ENCODE measurements around the gene SLC12A2. TPM values are rescaled to one million over a fixed set of nuclear protein-coding genes. Genes with fewer than 3 reads are reported as not detected.

SLC12A2 gene
- total RNA-seq, 2 experiments from 2014 or later, result 13.7 to 16.4 TPM

GRCh38 chr5:128084228-128085167 lies 932 bp downstream of the SLC12A2 start:
- peak; percentile 5 for ATAC-seq (ENCODE audit: poor library complexity)
- Histone ChIP-seq H3K36me3 (ENCODE audit: insufficient read depth, low read length) (no peaks in the 10 kb centered on the region), H3K9me3 (ENCODE audit: control insufficient read depth in 1 of 2, insufficient read depth in 1 of 2, low read length in 2 of 2) (no peaks in the 10 kb centered on the region), H3K27ac (ENCODE audit: low read depth in 1 of 2, low read length in 2 of 2) (no peak overlapping the region), H3K27me3 (ENCODE audit: control insufficient read depth in 1 of 2, insufficient read depth in 2 of 2, low read length in 2 of 2) (no peaks in the 10 kb centered on the region), H3K4me1 (ENCODE audit: insufficient read depth, low read length) (peaks cover 27% of the 10 kb centered on the region), H3K4me3 (ENCODE audit: low read length) (peak overlapping the region; percentile 81)
- Mint-ChIP-seq H3K36me3 (ENCODE audit: low read depth) (peaks cover 29% of the 10 kb centered on the region), H3K4me1 (ENCODE audit: low read depth) (peaks cover 68% of the 10 kb centered on the region), H3K27me3 (no peaks in the 10 kb centered on the region), H3K4me3 (peak overlapping the region; percentile 97), H3K27ac (peak overlapping the region; percentile 84), H3K9me3 (no peaks in the 10 kb centered on the region)
- TF ChIP-seq CTCF (IDR thresholded peaks at IDR 0.05), result no peak
- CTCF ChIA-PET, result interaction anchor here (0.9 to 1.4 kb wide), 4 partner anchors 8 to 1010 kb away, joined by 3 to 4 read pairs (median 4); partner anchors contain the start of gene ISOC1
- peak; percentile 9 to 65 (median 40) for DNase-seq
- POLR2A ChIA-PET, result interaction anchor here (0.6 to 1.3 kb wide), 9 partner anchors 11 to 1306 kb away, joined by 3 to 5 read pairs (median 3); partner anchors contain the start of gene ISOC1
- intact Hi-C loops (cut with DNase I, micrococcal nuclease), result loop anchor here (5.0 to 10.0 kb wide), 10 partner anchors 43 to 1660 kb away; partner anchors contain the start of genes ISOC1 (in 2 of the 2), PRRC1 (in 2 of the 2), GRAMD2B (in 1 of the 2) and LMNB1 (in 1 of the 2)

- ATAC-seq (ENCODE audit: poor library complexity) (no peak), DNase-seq (no peak)
- Mint-ChIP-seq H3K4me1 (ENCODE audit: low read depth) (peaks cover 64% of the 10 kb centered on the region), H3K36me3 (ENCODE audit: low read depth) (peaks cover 27% of the 10 kb centered on the region), H3K9me3 (no peaks in the 10 kb centered on the region), H3K27ac (peak overlapping the region; percentile 84), H3K4me3 (peak overlapping the region; percentile 97), H3K27me3 (no peaks in the 10 kb centered on the region)
- no peak for TF ChIP-seq CTCF (IDR thresholded peaks at IDR 0.05)
- POLR2A ChIA-PET, result no interaction called here
- Histone ChIP-seq H3K4me1 (ENCODE audit: insufficient read depth, low read length) (peaks cover 24% of the 10 kb centered on the region), H3K27me3 (ENCODE audit: control insufficient read depth in 1 of 2, insufficient read depth in 2 of 2, low read length in 2 of 2) (no peaks in the 10 kb centered on the region), H3K27ac (ENCODE audit: low read depth in 1 of 2, low read length in 2 of 2) (no peak overlapping the region), H3K36me3 (ENCODE audit: insufficient read depth, low read length) (no peaks in the 10 kb centered on the region), H3K4me3 (ENCODE audit: low read length) (peak overlapping the region; percentile 81), H3K9me3 (ENCODE audit: control insufficient read depth in 1 of 2, insufficient read depth in 1 of 2, low read length in 2 of 2) (no peaks in the 10 kb centered on the region)
- CTCF ChIA-PET, result no interaction called here
- intact Hi-C loops (cut with DNase I, micrococcal nuclease), result loop anchor here (5.0 to 10.0 kb wide), 5 partner anchors 128 to 1661 kb away; partner anchors contain the start of genes GRAMD2B (in 1 of the 2), ISOC1 (in 1 of the 2) and PRRC1 (in 1 of the 2)
These were observed 1.8 kb downstream of the SLC12A2 start for GRCh38 chr5:128085413-128085812.

GRCh38 chr5:128091579-128091978 lies 8.0 kb downstream of the SLC12A2 start:
- ATAC-seq (ENCODE audit: poor library complexity) (no peak), DNase-seq (no peak)
- H3K9me3 Mint-ChIP-seq, result peaks cover 4% of the 10 kb centered on the region
- intact Hi-C loops (cut with DNase I, micrococcal nuclease), result no loop called here
- no peak overlapping the region for H3K4me3 Mint-ChIP-seq
- ChIA-PET CTCF (interaction anchor here (1.3 kb wide), 1 partner anchor 10 kb away, joined by 3 read pairs; no protein-coding TSS in a partner anchor), POLR2A (interaction anchor here (1.4 kb wide), 1 partner anchor 9 kb away, joined by 4 read pairs; no protein-coding TSS in a partner anchor)
- H3K4me1 Mint-ChIP-seq (ENCODE audit: low read depth), result peaks cover 41% of the 10 kb centered on the region
- H3K27ac Mint-ChIP-seq, result no peak overlapping the region
- Histone ChIP-seq H3K4me3 (ENCODE audit: low read length) (no peak overlapping the region), H3K27ac (ENCODE audit: low read depth in 1 of 2, low read length in 2 of 2) (no peak overlapping the region), H3K27me3 (ENCODE audit: control insufficient read depth in 1 of 2, insufficient read depth in 2 of 2, low read length in 2 of 2) (no peaks in the 10 kb centered on the region), H3K9me3 (ENCODE audit: control insufficient read depth in 1 of 2, insufficient read depth in 1 of 2, low read length in 2 of 2) (no peaks in the 10 kb centered on the region), H3K4me1 (ENCODE audit: insufficient read depth, low read length) (no peaks in the 10 kb centered on the region), H3K36me3 (ENCODE audit: insufficient read depth, low read length) (no peaks in the 10 kb centered on the region)
- H3K27me3 Mint-ChIP-seq, result no peaks in the 10 kb centered on the region
- peaks cover 29% of the 10 kb centered on the region for H3K36me3 Mint-ChIP-seq (ENCODE audit: low read depth)
- TF ChIP-seq CTCF (IDR thresholded peaks at IDR 0.05), result no peak

Measured in CD4-positive, alpha-beta T cell (primary cell).